Activated T-helper 1 cell treated with anti-CD3 and anti-CD28 coated beads, Interleukin-12 subunit alpha, Interleukin-12 subunit beta, Interleukin-2, Interleukin-4 antibody, amounts not matched to agents 30 ng/mL and 10 ng/mL and 1 ng/mL, durations not matched to agents 14 hours and 24 hours and 36 hours (primary cell): ENCODE measurements around the gene CEP104. TPM values are rescaled to one million over a fixed set of nuclear protein-coding genes. Genes with fewer than 3 reads are reported as not detected.
"Not testable (repeated sequence)": the region's sequence is repeated elsewhere in the genome, so short reads cannot be mapped to it uniquely, and the experiment has no call there.

ENCODE experiments used
- DNase-seq: peaks from one replicate; pipeline ENCODE4 v3.0.0; 2021; ENCODE audit warnings: low spot score
- H3K27ac Mint-ChIP-seq: one replicate; pipeline ENCODE4 v1.8.0; 2021; ENCODE audit warnings: mild to moderate bottlenecking, mixed read lengths
- H3K27me3 Mint-ChIP-seq: one replicate; pipeline ENCODE4 v1.8.0; 2022; ENCODE audit warnings: mild to moderate bottlenecking, moderate library complexity, mixed read lengths; ENCODE audit not compliant: insufficient read depth
- H3K36me3 Mint-ChIP-seq: one replicate; pipeline ENCODE4 v1.8.0; 2021; ENCODE audit warnings: low read depth, mixed read lengths
- H3K4me1 Mint-ChIP-seq: one replicate; pipeline ENCODE4 v1.8.0; 2021; ENCODE audit warnings: low read depth, mixed read lengths
- H3K4me3 Mint-ChIP-seq: one replicate; pipeline ENCODE4 v1.8.0; 2021; ENCODE audit warnings: mild to moderate bottlenecking, moderate library complexity, mixed read lengths
- H3K9me3 Mint-ChIP-seq: one replicate; pipeline ENCODE4 v1.8.0; 2021; ENCODE audit warnings: mixed read lengths
- intact Hi-C: fragments of 100-400 bp; cut with micrococcal nuclease; formaldehyde crosslinking; loops from one replicate; pipeline ENCODE4 v1.15.1; 2024
- total RNA-seq: library from RNA; stranded (reverse); gene quantifications from 2 replicates; pipeline ENCODE4 v1.2.3, GENCODE V29; 2022

The CEP104 gene
- total RNA-seq, 1 donor from 2014 or later: 55.5 TPM

DNA sequence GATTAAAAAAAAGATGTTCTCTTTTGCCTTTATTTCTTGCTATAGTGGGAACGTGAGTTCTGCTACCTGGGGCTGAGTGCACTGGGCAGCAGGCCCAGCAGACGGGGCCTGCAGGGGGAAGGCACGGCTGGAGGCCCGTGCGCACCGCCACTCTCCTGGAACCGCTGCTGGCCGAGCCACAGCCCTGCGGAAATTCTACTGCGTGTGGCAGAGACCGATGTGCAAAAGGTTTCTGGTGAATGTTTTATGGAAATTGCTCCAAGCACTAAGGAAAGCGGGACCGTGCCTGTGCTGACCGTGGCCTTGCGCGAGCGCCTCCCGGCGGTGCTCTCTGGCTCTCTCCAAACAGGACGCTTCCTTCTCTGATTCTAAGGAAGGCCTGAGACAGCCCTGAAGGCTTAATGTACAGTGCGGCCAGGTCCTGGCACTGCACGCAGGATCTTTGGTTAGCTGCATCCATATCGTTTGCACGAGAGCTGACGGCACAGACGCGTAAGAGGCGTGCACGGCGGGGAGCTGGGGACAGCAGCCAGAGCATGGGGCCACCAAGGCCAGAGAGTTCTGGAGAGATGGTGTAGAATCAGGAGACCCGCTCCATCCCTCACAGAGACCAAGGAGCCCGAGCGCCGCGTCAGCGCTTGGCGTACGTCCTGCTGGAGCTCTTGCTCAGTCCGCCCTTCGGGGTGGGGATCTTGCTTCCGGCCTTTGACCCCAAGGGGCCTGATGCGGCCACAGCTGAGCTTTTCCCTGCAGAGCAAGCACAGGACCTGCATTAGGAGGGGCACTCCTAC lies 42.0 kb downstream of the CEP104 start:
- Mint-ChIP-seq H3K9me3 (no peaks in the 10 kb centered on the region), H3K27ac (no peak overlapping the region), H3K36me3 (peaks cover 9% of the 10 kb centered on the region), H3K4me1 (no peaks in the 10 kb centered on the region), H3K27me3 (no peaks in the 10 kb centered on the region), H3K4me3 (no peak overlapping the region)
- intact Hi-C loops: no loop called here
- no peak for DNase-seq

DNA sequence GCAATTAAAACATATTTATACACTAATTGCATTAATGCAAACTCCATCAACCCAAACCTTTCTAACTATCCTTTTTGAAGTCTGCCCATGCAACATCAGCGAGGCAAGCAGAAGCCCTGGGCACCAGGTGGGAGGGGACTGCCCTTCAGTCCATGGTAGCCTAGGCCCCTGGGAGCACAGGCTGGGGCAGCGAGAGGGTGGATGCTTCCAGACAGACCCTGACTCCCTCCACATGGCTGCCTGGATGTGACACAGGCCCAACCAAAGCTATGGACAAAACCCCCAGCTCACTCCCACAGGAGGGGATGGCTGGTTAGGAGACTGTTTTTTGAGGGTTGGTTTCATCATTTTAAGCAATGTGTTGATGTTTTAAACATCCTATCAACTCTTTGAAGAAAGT lies 42.9 kb downstream of the CEP104 start:
- H3K4me3 Mint-ChIP-seq: no peak overlapping the region
- H3K9me3 Mint-ChIP-seq: no peaks in the 10 kb centered on the region
- no peak overlapping the region for H3K27ac Mint-ChIP-seq
- no peak for DNase-seq
- intact Hi-C loops: no loop called here
- no peaks in the 10 kb centered on the region for H3K4me1 Mint-ChIP-seq
- no peaks in the 10 kb centered on the region for H3K27me3 Mint-ChIP-seq
- peaks cover 5% of the 10 kb centered on the region for H3K36me3 Mint-ChIP-seq

DNA sequence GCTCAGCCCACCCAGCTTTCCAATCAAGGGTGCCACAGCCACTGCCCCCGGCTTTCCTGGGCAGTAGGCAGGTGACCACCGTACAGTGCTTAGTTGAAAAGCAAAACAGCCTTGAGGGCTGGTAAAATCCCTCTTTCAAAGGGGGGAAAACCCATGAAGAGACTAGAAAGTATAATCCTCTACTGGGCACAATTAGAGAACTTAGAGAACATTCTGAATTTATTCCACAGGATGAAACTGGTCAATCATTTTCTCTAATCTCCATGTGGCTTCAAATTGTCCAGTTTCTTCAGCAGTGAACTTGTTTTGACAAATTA lies 45.5 kb downstream of the CEP104 start:
- Mint-ChIP-seq H3K4me3 (no peak overlapping the region), H3K36me3 (peaks cover 5% of the 10 kb centered on the region), H3K9me3 (no peaks in the 10 kb centered on the region), H3K27ac (no peak overlapping the region), H3K27me3 (no peaks in the 10 kb centered on the region), H3K4me1 (no peaks in the 10 kb centered on the region)
- no peak for DNase-seq
- intact Hi-C loops: no loop called here

DNA sequence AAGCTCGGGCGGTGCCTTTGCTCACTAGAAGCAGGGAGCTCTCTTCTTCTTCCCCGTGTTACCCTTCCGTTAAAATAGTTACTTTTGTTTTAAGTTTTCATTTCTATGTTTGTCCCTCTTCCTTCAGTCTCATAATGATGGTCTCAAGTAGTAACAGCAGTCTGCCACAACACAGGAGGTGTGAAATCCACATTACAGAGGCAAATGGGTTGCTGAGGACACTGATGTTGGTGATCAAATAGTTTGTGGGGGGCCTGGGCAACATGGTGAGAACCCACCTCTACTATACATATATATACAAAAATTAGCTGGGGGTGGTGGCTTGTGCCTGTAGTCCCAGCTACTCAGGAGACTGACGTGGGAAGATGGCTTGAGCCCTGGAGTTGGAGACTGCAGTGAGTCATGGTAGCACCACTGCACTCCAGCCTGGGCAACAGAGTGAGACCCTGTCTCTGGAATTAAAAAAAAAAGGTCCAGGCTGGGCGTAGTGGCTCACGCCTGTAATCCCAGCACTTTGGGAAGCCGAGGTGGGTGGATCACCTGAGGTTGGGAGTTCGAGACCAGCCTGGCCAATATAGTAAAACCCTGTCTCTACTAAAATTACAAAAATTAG lies 46.8 kb downstream of the CEP104 start:
- DNase-seq, H3K27ac Mint-ChIP-seq, H3K4me1 Mint-ChIP-seq, H3K27me3 Mint-ChIP-seq, H3K36me3 Mint-ChIP-seq, H3K4me3 Mint-ChIP-seq, intact Hi-C loops, H3K9me3 Mint-ChIP-seq: not testable (repeated sequence)

DNA sequence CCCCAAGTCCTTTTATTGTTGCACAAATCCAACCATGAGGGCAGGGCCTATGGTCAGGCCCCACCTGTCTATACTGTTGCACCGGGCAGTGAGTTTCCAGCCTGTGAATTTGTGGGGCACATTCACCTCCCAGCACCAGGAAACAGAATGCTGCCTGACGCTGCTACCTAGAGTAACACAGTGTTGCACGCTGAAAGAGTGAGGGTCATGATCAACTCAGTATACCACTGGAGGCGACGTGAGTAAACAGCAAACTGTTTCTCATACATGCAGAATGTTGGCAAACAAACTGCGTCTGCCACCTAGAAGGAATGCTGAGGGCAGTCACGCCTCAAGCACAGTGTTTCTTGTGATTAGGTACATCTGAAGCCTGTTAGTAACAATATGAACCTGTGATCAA lies 47.3 kb downstream of the CEP104 start:
- H3K27me3 Mint-ChIP-seq: no peaks in the 10 kb centered on the region
- intact Hi-C loops: no loop called here
- peaks cover under 1% of the 10 kb centered on the region for H3K36me3 Mint-ChIP-seq
- H3K4me3 Mint-ChIP-seq: no peak overlapping the region
- H3K9me3 Mint-ChIP-seq: no peaks in the 10 kb centered on the region
- H3K4me1 Mint-ChIP-seq: no peaks in the 10 kb centered on the region
- H3K27ac Mint-ChIP-seq: no peak overlapping the region
- DNase-seq: no peak

DNA sequence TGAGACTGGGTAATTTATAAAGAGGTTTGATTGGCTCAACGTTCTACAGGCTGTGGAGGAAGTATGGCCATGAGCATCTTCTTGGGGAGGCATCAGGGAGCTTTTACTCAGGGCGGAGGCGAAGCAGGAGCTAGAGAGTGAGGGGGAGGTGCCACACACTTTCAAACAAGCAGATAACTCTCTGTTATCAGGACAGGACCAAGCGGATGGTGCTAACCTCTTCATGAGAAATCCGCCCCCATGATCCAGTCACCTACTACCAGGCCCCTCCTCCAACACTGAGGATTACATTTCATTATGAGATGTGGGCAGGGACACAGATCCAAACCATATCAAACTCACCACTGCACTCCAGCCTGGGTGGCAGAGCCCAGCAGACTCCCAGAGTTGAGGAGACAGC lies 49.2 kb downstream of the CEP104 start:
- Mint-ChIP-seq H3K4me3 (no peak overlapping the region), H3K36me3 (no peaks in the 10 kb centered on the region), H3K27ac (no peak overlapping the region), H3K9me3 (no peaks in the 10 kb centered on the region), H3K4me1 (no peaks in the 10 kb centered on the region), H3K27me3 (peaks cover 3% of the 10 kb centered on the region)
- intact Hi-C loops: no loop called here
- no peak for DNase-seq

DNA sequence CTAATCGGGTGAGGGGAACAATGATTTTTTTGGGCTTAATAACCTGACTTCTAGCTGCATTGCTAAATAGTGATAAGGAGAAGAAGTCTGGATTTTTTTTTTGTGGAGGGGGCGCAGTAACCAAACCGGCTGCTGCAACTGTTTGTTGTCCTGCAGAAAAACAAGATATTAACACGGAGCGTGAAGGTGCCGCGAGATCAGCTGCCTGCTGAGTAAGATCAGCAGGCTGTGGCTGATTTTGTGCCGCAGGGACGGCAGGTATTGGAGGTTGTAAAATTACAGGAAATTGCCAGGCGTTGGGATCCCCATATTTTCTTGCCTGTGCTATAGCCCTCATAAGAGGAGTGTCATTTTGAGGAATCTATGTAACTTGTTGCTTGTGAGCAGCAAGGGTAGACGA lies 52.0 kb downstream of the CEP104 start:
- intact Hi-C loops: no loop called here
- Mint-ChIP-seq H3K36me3 (no peaks in the 10 kb centered on the region), H3K4me3 (no peak overlapping the region), H3K4me1 (peaks cover 11% of the 10 kb centered on the region), H3K9me3 (no peaks in the 10 kb centered on the region), H3K27me3 (peaks cover 8% of the 10 kb centered on the region), H3K27ac (no peak overlapping the region)
- no peak for DNase-seq

DNA sequence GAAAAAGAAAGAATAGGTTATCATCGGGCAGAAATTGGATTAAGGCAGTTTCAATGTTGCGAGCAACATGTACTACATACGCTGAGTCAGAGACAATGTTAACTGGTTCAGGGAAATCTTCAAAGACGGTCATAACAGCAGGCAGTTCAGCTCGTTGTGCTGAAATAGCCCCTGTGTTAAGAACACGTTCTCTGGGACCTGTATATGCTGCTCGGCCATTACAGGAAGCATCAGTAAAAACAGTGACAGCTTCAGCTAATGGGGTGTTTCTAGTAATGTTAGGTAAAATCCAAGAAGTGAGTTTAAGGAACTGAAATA lies 52.4 kb downstream of the CEP104 start:
- H3K4me3 Mint-ChIP-seq, H3K27me3 Mint-ChIP-seq, H3K27ac Mint-ChIP-seq: not testable (repeated sequence)

DNA sequence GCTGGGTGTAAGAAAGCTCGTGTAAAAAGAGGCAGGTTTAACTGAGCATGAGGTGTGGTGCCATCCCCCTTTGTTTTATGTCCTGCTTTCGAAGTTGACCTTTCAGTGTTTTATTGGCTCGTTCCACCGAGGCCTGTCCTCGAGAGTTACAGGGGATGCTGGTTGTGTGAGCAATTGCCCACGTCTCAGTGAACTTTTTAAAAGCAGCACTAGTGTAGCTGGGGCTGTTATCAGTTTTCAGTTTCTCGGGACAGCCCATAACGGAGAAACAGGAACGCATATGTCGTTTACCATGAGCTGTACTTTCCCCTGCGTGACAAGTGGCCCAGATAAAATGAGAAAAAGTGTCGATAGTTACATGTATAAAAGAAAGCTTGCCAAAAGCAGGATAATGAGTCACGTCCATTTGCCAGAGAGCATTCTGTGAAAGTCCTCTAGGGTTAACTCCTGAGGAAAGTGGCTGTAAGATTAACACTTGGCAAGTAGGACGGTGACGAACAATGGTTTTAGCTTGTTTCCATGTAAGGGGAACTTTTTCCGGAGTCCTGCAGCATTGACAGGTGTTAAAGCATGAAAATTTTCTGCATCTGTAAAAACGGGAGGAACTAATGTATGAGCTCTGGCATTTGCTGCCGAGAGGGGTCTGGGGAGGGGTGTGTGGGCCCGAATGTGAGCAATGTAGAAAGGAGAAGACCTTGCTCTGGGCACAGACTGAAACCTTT lies 52.9 kb downstream of the CEP104 start:
- Mint-ChIP-seq H3K27ac (no peak overlapping the region), H3K36me3 (no peaks in the 10 kb centered on the region), H3K27me3 (peaks cover 8% of the 10 kb centered on the region), H3K9me3 (no peaks in the 10 kb centered on the region), H3K4me1 (peaks cover 11% of the 10 kb centered on the region), H3K4me3 (no peak overlapping the region)
- no peak for DNase-seq
- intact Hi-C loops: loop anchor here (5.0 kb wide), 1 partner anchor 312 kb away; no protein-coding TSS in a partner anchor

More for the DNA sequence above, 52.4 kb downstream of the CEP104 start:
- peaks cover 11% of the 10 kb centered on the region for H3K4me1 Mint-ChIP-seq
- not testable (repeated sequence) for H3K36me3 Mint-ChIP-seq, DNase-seq, H3K9me3 Mint-ChIP-seq
- intact Hi-C loops: loop anchor here (5.0 kb wide), 1 partner anchor 312 kb away; no protein-coding TSS in a partner anchor

DNA sequence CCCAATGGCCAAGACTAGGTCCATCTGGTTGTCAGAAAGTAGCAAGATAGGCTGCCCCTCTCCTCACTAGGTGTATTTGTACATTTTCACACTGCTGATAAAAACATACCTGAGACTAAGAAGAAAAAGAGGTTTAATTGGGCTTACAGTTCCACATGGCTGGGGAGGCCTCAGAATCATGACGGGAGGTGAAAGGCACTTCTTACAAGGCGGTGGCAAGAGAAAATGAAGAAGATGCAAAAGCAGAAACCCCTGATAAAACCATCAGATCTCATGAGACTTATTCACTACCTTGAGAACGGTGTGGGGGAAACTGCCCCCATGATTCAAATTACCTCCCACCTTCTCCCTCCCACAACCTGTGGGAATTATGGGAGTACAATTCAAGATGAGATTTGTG lies 56.2 kb downstream of the CEP104 start:
- H3K36me3 Mint-ChIP-seq, H3K27me3 Mint-ChIP-seq, H3K9me3 Mint-ChIP-seq, H3K4me3 Mint-ChIP-seq, DNase-seq, H3K27ac Mint-ChIP-seq: not testable (repeated sequence)
- intact Hi-C loops: loop anchor here (1.0 to 5.0 kb wide), 2 partner anchors 24 to 308 kb away; no protein-coding TSS in a partner anchor
- H3K4me1 Mint-ChIP-seq: peaks cover 21% of the 10 kb centered on the region

DNA sequence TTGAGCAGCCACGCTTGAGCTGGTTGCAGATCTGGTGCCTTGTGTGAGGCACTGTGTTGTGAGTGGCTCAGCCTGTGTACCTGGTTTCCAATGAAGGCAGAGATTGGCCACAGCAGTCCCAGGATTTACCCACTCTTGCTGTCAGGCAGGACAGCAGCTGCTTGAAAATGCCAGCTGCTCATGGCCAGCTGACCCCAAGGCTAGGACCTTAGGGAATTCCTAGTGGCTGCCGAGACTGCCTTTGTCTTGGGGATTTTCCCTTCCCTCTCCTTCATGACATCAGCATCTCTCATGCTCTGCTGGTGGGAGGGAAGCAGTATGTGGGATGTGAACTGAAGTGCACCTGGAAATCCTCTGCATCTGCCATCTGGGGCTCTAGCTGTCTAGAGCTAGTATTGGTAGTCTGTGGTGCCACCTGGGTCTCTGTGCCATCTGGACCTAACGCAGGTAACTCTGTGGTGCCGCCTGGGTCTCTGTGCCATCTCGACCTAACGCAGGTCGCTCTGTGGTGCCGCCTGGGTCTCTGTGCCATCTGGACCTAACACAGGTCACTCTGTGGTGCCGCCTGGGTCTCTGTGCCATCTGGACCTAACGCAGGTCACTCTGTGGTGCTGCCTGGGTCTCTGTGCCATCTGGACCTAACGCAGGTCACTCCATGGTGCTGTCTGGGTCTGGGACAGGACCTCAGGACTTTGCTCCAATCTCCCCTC lies 56.9 kb downstream of the CEP104 start:
- Mint-ChIP-seq H3K4me3 (no peak overlapping the region), H3K36me3 (no peaks in the 10 kb centered on the region), H3K4me1 (peaks cover 26% of the 10 kb centered on the region), H3K9me3 (no peaks in the 10 kb centered on the region), H3K27ac (no peak overlapping the region), H3K27me3 (peaks cover 8% of the 10 kb centered on the region)
- no peak for DNase-seq
- intact Hi-C loops: loop anchor here (5.0 to 10.0 kb wide), 3 partner anchors 268 to 1385 kb away; partner anchors contain the start of gene PEX10

DNA sequence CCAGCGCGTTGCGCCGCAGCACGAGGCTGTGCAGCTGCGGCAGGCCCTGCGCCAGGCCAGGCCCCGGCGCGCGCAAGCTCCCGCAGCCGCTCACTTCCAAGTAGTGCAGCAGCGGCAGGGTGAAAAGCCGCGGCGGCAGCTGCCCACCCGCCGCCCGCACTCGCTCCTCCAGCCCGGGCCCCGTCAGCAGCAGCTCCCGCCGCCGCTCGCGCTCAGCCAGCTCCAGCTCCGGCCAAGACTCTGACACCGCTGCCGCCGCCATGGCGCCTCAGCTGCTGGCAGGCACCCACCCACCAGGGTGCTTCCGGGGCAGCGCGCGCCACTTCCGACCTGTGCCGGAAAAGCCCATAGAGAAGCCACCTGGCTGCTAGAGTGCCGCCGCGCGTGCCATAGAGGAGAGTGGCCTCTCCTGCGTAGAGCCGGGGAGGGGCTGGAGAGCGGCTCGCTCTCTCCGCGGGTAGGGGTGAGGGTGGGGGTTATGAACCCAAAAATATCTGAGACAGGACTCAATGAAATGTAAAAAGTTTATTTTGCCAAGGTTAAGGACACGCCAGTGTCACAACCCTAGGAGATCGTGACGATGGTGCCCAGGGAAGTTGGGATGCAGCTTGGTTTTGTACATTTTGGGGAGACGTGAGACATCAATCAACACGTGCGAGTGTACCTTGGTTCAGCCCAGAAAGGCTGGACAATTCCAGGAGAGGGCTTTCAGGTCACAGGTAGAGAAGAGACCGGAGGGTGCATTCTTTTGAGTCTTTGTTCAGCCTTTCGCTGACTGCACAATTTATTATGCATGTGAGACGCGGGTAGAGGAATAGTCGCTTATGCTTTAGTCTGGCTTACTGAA lies 60.6 kb downstream of the CEP104 start, which contains the start of gene LRRC47:
Gene LRRC47 (minus strand): TSS at position 284 of the 847 bp plus-strand sequence. CDS start 22 bp downstream, at position 262.
- Mint-ChIP-seq H3K36me3 (no peaks in the 10 kb centered on the region), H3K4me1 (peaks cover 42% of the 10 kb centered on the region), H3K4me3 (peak within 1 kb of the TSS; percentile 91), H3K9me3 (no peaks in the 10 kb centered on the region), H3K27ac (peak within 1 kb of the TSS; percentile 89), H3K27me3 (peaks cover 5% of the 10 kb centered on the region)
- DNase-seq: peak; percentile 92
- intact Hi-C loops: loop anchor here (1.0 to 10.0 kb wide), 10 partner anchors 9 to 1382 kb away; partner anchors contain the start of genes C1orf174, CEP104, DFFB and PEX10
